ENCODE data around the gene NUCB1.
"Not testable (repeated sequence)": the region's sequence is repeated elsewhere in the genome, so short reads cannot be mapped to it uniquely, and the experiment has no call there.

Gene NUCB1

GRCh38 chr19:48874303-48875135, 25.6 kb upstream of the NUCB1 start:
- FAIRE-seq (no peak), DNase-seq (ENCODE audit: insufficient read length, low spot score) (no peak)
- TF ChIP-seq CTCF (IDR thresholded peaks at IDR 0.05; ENCODE audit: insufficient read depth, missing control alignments), result no peak

- FAIRE-seq; DNase-seq (ENCODE audit: insufficient read length, low spot score): not testable (repeated sequence)
Observed at GRCh38 chr19:48876043-48876981, 23.8 kb upstream of the NUCB1 start.

GRCh38 chr19:48877855-48878195, 22.3 kb upstream of the NUCB1 start:
- DNase-seq (ENCODE audit: insufficient read length, low spot score), result no peak
- no peak for TF ChIP-seq CTCF (IDR thresholded peaks at IDR 0.05; ENCODE audit: insufficient read depth, missing control alignments)
- FAIRE-seq, result no peak

- DNase-seq (ENCODE audit: insufficient read length, low spot score) (no peak), FAIRE-seq (no peak)
- TF ChIP-seq CTCF (IDR thresholded peaks at IDR 0.05; ENCODE audit: insufficient read depth, missing control alignments), result no peak
Observed at GRCh38 chr19:48878196-48879024, 21.7 kb upstream of the NUCB1 start.

- FAIRE-seq (no peak), DNase-seq (ENCODE audit: insufficient read length, low spot score) (no peak)
- TF ChIP-seq CTCF (IDR thresholded peaks at IDR 0.05; ENCODE audit: insufficient read depth, missing control alignments), result no peak
Observed at GRCh38 chr19:48879025-48879637, 21.0 kb upstream of the NUCB1 start.

GRCh38 chr19:48879696-48880095, 20.4 kb upstream of the NUCB1 start:
- FAIRE-seq; DNase-seq (ENCODE audit: insufficient read length, low spot score): not testable (repeated sequence)

GRCh38 chr19:48881741-48882657, 18.1 kb upstream of the NUCB1 start:
- DNase-seq (ENCODE audit: insufficient read length, low spot score) (no peak), FAIRE-seq (no peak)
- TF ChIP-seq CTCF (IDR thresholded peaks at IDR 0.05; ENCODE audit: insufficient read depth, missing control alignments), result no peak

Data from D721Med (cell line).